A549 (cell line): Measurements from ENCODE around the gene EBF4.

Experiments
- CHD2 ChIP-seq: fragments of 150-350 bp; IDR thresholded peaks from 2 replicates; pipeline ENCODE4 v1.6.1; 2014; ENCODE audit warnings: low read length; ENCODE audit not compliant: partially characterized antibody
- CTCF ChIP-seq: fragments of >200 bp; sonication (Bioruptor Twin); formaldehyde crosslinking; IDR thresholded peaks from 3 replicates; pipeline ENCODE4 v1.5.1; 2016
- HMGXB4 ChIP-seq: fragments of 250-450 bp; sonication (Bioruptor Pico); IDR thresholded peaks from 2 replicates; pipeline ENCODE4 v1.5.0; 2021; ENCODE audit warnings: mild to moderate bottlenecking, moderate library complexity, borderline replicate concordance
- MAZ ChIP-seq: fragments of 150-350 bp; IDR thresholded peaks from 2 replicates; pipeline ENCODE4 v1.6.1; 2014; ENCODE audit warnings: antibody characterized with exemption, low read depth, low read length, borderline replicate concordance
- MYC ChIP-seq: IDR thresholded peaks from 2 replicates; pipeline ENCODE4 v1.6.1; 2012; ENCODE audit warnings: mild to moderate bottlenecking, inconsistent platforms, low read length, improper control_type of control experiment, borderline replicate concordance
- PHF8 ChIP-seq: fragments of 200-600 bp; sonication (generic); IDR thresholded peaks from 2 replicates; pipeline ENCODE4 v1.6.1; 2016; ENCODE audit warnings: low read depth, mild to moderate bottlenecking, antibody characterized with exemption, moderate library complexity, borderline replicate concordance
- POLR2A ChIP-seq: IDR thresholded peaks from 2 replicates; pipeline ENCODE4 v1.6.1; 2012; ENCODE audit warnings: mild to moderate bottlenecking, low read length
- RAD21 ChIP-seq, 2 experiments: fragments of >200 bp in 1 of 2; sonication (Bioruptor Twin) in 1 of 2; formaldehyde crosslinking in 1 of 2; IDR thresholded peaks in 1 of 2; conservative IDR thresholded peaks in 1 of 2; 2 replicates in 1 of 2; 3 replicates in 1 of 2; pipeline ENCODE4 v1.6.1; 2012 to 2018; ENCODE audit warnings: inconsistent platforms in 1 of 2
- SMC3 ChIP-seq: fragments of >200 bp; sonication (Bioruptor Twin); formaldehyde crosslinking; IDR thresholded peaks from 3 replicates; pipeline ENCODE4 v1.6.1; 2018; ENCODE audit warnings: inconsistent platforms
- TFCP2L1 ChIP-seq: fragments of 250-450 bp; sonication (Bioruptor Pico); IDR thresholded peaks from 2 replicates; pipeline ENCODE4 v1.5.0; 2021; ENCODE audit warnings: mild to moderate bottlenecking

GRCh38 chr20:2742934-2743559, 50.5 kb downstream of the EBF4 start:
- no peak for TF ChIP-seq POLR2A
- peak; percentile 89 for TF ChIP-seq CTCF
- no peak for TF ChIP-seq CHD2
- TF ChIP-seq HMGXB4 (CRISPR knock-in tag), result no peak
- no peak for TF ChIP-seq PHF8
- no peak for TF ChIP-seq MYC
- peak; percentile 60 to 65 for TF ChIP-seq RAD21 (conservative IDR thresholded peaks at IDR 0.05 in 1 of 2, IDR thresholded peaks at IDR 0.05 in 1 of 2)
- TF ChIP-seq TFCP2L1 (CRISPR knock-in tag), result no peak
- TF ChIP-seq MAZ, result no peak
- TF ChIP-seq SMC3, result peak; percentile 74
